ENCODE measurements around the gene FCN1. TPM values are rescaled to one million over a fixed set of nuclear protein-coding genes. Genes with fewer than 3 reads are reported as not detected.

Gene FCN1
- total and polyA plus RNA-seq, 10 of the 15 experiments (the other 5 are each of a cell fraction or from before 2014, with no cell fraction given): 0.08 TPM; not detected in 9

- DNase-seq (ENCODE audit: low read depth, low spot score) (no peak), FAIRE-seq (no peak), ATAC-seq (no peak)
- Histone ChIP-seq H3K27ac (ENCODE audit: control insufficient read depth, insufficient read depth) (no peak overlapping the region), H3K4me2 (ENCODE audit: control insufficient read depth, insufficient read depth) (no peak overlapping the region), H3K4me1 (ENCODE audit: control insufficient read depth, insufficient read depth, low read length) (no peaks in the 10 kb centered on the region), H3K4me3 (no peak overlapping the region), H3K36me3 (ENCODE audit: control insufficient read depth in 2 of 2, insufficient read depth in 2 of 2, low read length in 1 of 2) (no peaks in the 10 kb centered on the region), H3K9me3 (replicated peaks; ENCODE audit: control insufficient read depth, insufficient read depth, low read length) (peaks cover 6% of the 10 kb centered on the region; the same call in 2 of the 3 replicates), H3K27me3 (replicated peaks in 1 of 2; ENCODE audit: control insufficient read depth in 2 of 2, insufficient read depth in 2 of 2, low read length in 1 of 2) (no peaks in the 10 kb centered on the region), H3K79me2 (ENCODE audit: control insufficient read depth, insufficient read depth, low read length) (no peaks in the 10 kb centered on the region), H4K20me1 (ENCODE audit: control insufficient read depth, insufficient read depth) (no peaks in the 10 kb centered on the region), H3K9ac (ENCODE audit: control insufficient read depth, insufficient read depth, low read length) (no peak overlapping the region), H2AFZ (ENCODE audit: control insufficient read depth, low read depth, low read length) (no peak overlapping the region)
- ChIA-PET CTCF (no interaction called here), SMC1A (ENCODE audit: uncharacterized antibody, unreplicated experiment) (no interaction called here), RAD21 (ENCODE audit: unreplicated experiment) (no interaction called here), POLR2A (no interaction called here)
- intact Hi-C loops (cut with micrococcal nuclease; ENCODE audit: unreplicated experiment): no loop called here
- no peak for TF ChIP-seq HDAC6 (IDR thresholded peaks at IDR 0.05; ENCODE audit: unreplicated experiment)
- no peak for TF ChIP-seq USF1 (IDR thresholded peaks at IDR 0.05; ENCODE audit: borderline replicate concordance, extremely low read length, insufficient read depth, low read depth, low read length)
- no peak for TF ChIP-seq MAX (IDR thresholded peaks at IDR 0.05; ENCODE audit: low read depth, low read length)
- TF ChIP-seq BCLAF1 (IDR thresholded peaks at IDR 0.05): no peak
- no peak for TF ChIP-seq POLR2AphosphoS5 (IDR thresholded peaks at IDR 0.05; ENCODE audit: low read length)
- TF ChIP-seq PAX5 (IDR thresholded peaks at IDR 0.05; ENCODE audit: borderline replicate concordance, low read depth, low read length): no peak
- no peak for TF ChIP-seq NFYB (IDR thresholded peaks at IDR 0.05; ENCODE audit: insufficient read depth, low read depth, low read length)
- no peak for TF ChIP-seq STAT1 (conservative IDR thresholded peaks at IDR 0.05)
- TF ChIP-seq CBX5 (IDR thresholded peaks at IDR 0.05; ENCODE audit: low read depth): no peak
- TF ChIP-seq NRF1 (conservative IDR thresholded peaks at IDR 0.05; ENCODE audit: low read depth, low read length): no peak
- no peak for TF ChIP-seq SREBF1 (IDR thresholded peaks at IDR 0.05; ENCODE audit: low read length)
- TF ChIP-seq ESRRA (IDR thresholded peaks at IDR 0.05; ENCODE audit: low read length): no peak
- no peak for TF ChIP-seq GABPA (IDR thresholded peaks at IDR 0.05; ENCODE audit: low read depth)
- TF ChIP-seq RBBP5 (conservative IDR thresholded peaks at IDR 0.05): no peak
- no peak for TF ChIP-seq ZNF207 (IDR thresholded peaks at IDR 0.05; ENCODE audit: borderline replicate concordance)
- TF ChIP-seq IRF4 (IDR thresholded peaks at IDR 0.05; ENCODE audit: low read depth, low read length): no peak
- TF ChIP-seq SP1 (IDR thresholded peaks at IDR 0.05; ENCODE audit: low read depth, low read length): no peak
- TF ChIP-seq SIX5 (IDR thresholded peaks at IDR 0.05; ENCODE audit: low read depth, low read length, severe bottlenecking): no peak
- no peak for TF ChIP-seq CEBPZ (IDR thresholded peaks at IDR 0.05; ENCODE audit: low read depth, low read length)
- 16% methylated on average over 3 of the region's 3 CpGs for WGBS (ENCODE audit: insufficient coverage, insufficient replicate concordance, low lambda C conversion rate, missing lambda C conversion rate)
- no TSS peak for BruUV-seq (replicated peaks)
- in situ Hi-C loops (cut with MboI): no loop called here
These were observed 14.8 kb downstream of the FCN1 start for GRCh38 chr9:134902936-134903335.

Data from GM12878 (cell line).